OCI-LY3 (cell line): ENCODE data around the gene C10orf95.

Experiments
- H2AFZ ChIP-seq: fragments of 200-600, 300-600 bp; shearing (Covaris generic); 2 replicates; pipeline ENCODE4 v1.6.0; 2014; ENCODE audit warnings: antibody characterized with exemption, low read depth, low read length
- H3K27ac ChIP-seq: fragments of 200-600, 300-600 bp; sonication (generic); 2 replicates; pipeline ENCODE4 v1.5.1; 2014; ENCODE audit warnings: mild to moderate bottlenecking, low read length, moderate library complexity, mixed read lengths
- H3K27me3 ChIP-seq: fragments of 200-600, 300-600 bp; sonication (generic); 2 replicates; pipeline ENCODE4 v1.6.1; 2014; ENCODE audit warnings: low read depth, low read length, mixed read lengths
- H3K36me3 ChIP-seq: fragments of 200-600, 300-600 bp; sonication (generic); replicated peaks from 2 replicates; pipeline ENCODE3; 2014; ENCODE audit warnings: low read depth, low read length, mixed read lengths
- H3K4me1 ChIP-seq: fragments of 300-600, 200-600 bp; sonication (generic); 2 replicates; pipeline ENCODE4 v1.6.1; 2014; ENCODE audit warnings: low read length, mixed read lengths
- H3K4me2 ChIP-seq: fragments of 200-600, 300-600 bp; sonication (generic); 2 replicates; pipeline ENCODE4 v1.6.1; 2014; ENCODE audit warnings: low read length, mixed read lengths
- H3K4me3 ChIP-seq: fragments of 300-600, 200-600 bp; sonication (generic); 2 replicates; pipeline ENCODE4 v1.5.1; 2014; ENCODE audit warnings: antibody characterized with exemption, mild to moderate bottlenecking, low read length, moderate library complexity
- H3K79me2 ChIP-seq: fragments of 300-600, 200-600 bp; shearing (Covaris generic); 2 replicates; pipeline ENCODE4 v1.6.1; 2014; ENCODE audit warnings: mild to moderate bottlenecking, low read length, mixed read lengths
- H3K9ac ChIP-seq: fragments of 300-600, 200-600 bp; shearing (Covaris generic); 2 replicates; pipeline ENCODE4 v1.6.0; 2014; ENCODE audit warnings: mild to moderate bottlenecking, low read length, moderate library complexity
- H3K9me3 ChIP-seq: fragments of 200-600, 300-600 bp; shearing (Covaris generic); 2 replicates; pipeline ENCODE4 v1.6.1; 2014; ENCODE audit warnings: low read length, mixed read lengths; ENCODE audit not compliant: insufficient read depth
- H4K20me1 ChIP-seq: fragments of 200-600, 300-600 bp; sonication (generic); 2 replicates; pipeline ENCODE4 v1.6.1; 2016; ENCODE audit warnings: low read length, mixed read lengths; ENCODE audit not compliant: insufficient read depth
- EZH2phosphoT487 ChIP-seq: fragments of 200-600 bp; shearing (Covaris generic); IDR thresholded peaks from 2 replicates; pipeline ENCODE4 v1.6.1; 2018; ENCODE audit warnings: antibody characterized with exemption, mixed run types, low read depth
- TF ChIP-seq, protein P1 (sequence below): fragments of 200-600, 300-600 bp; sonication (generic); IDR thresholded peaks from 2 replicates; pipeline ENCODE4 v1.5.1; 2014; ENCODE audit warnings: antibody characterized with exemption, low read length, low read depth

Gene C10orf95

GRCh38 chr10:102476466-102477141 lies 25.3 kb upstream of the C10orf95 start:
- no peak for TF ChIP-seq EZH2phosphoT487
- TF ChIP-seq, protein P1, sequence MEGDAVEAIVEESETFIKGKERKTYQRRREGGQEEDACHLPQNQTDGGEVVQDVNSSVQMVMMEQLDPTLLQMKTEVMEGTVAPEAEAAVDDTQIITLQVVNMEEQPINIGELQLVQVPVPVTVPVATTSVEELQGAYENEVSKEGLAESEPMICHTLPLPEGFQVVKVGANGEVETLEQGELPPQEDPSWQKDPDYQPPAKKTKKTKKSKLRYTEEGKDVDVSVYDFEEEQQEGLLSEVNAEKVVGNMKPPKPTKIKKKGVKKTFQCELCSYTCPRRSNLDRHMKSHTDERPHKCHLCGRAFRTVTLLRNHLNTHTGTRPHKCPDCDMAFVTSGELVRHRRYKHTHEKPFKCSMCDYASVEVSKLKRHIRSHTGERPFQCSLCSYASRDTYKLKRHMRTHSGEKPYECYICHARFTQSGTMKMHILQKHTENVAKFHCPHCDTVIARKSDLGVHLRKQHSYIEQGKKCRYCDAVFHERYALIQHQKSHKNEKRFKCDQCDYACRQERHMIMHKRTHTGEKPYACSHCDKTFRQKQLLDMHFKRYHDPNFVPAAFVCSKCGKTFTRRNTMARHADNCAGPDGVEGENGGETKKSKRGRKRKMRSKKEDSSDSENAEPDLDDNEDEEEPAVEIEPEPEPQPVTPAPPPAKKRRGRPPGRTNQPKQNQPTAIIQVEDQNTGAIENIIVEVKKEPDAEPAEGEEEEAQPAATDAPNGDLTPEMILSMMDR, result no peak
- no peak overlapping the region for H2AFZ ChIP-seq
- no peaks in the 10 kb centered on the region for H3K36me3 ChIP-seq
- H3K79me2 ChIP-seq, result no peaks in the 10 kb centered on the region
- H3K27me3 ChIP-seq, result no peaks in the 10 kb centered on the region
- H3K9ac ChIP-seq, result no peak overlapping the region
- no peak overlapping the region for H3K4me3 ChIP-seq
- H3K27ac ChIP-seq, result no peak overlapping the region
- no peak overlapping the region for H3K4me2 ChIP-seq
- no peaks in the 10 kb centered on the region for H3K4me1 ChIP-seq
- H4K20me1 ChIP-seq, result no peaks in the 10 kb centered on the region
- no peaks in the 10 kb centered on the region for H3K9me3 ChIP-seq

DNA sequence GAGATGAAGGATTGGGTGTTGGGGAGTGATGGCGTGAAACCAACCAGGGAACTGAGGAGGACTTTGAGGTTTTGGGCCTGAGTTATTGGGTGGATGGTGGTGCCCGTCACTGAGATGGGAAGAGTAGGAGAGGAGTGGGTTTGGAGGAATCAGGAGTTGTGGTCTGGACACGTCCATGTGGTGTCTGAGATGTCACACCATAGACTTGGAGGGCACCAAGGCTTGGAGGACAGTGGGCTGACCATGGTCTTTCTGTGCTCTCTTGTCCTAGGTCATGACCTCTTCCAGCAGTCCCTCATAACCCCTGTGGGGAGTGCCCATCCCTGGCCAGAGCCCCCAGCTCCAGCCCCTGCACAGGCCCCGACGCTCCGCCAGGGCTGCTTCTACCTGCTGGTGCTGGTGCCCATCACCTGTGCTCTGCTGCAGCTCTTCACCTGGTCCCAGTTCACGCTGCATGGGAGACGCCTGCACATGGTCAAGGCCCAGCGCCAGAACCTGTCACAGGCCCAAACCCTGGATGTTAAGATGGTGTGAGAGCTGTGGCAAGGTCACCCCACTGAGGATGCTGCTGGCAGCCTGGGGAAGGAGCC lies 24.2 kb upstream of the C10orf95 start:
- Histone ChIP-seq H3K27me3 (no peaks in the 10 kb centered on the region), H2AFZ (no peak overlapping the region), H3K27ac (no peak overlapping the region), H3K9ac (no peak overlapping the region), H4K20me1 (no peaks in the 10 kb centered on the region), H3K4me1 (no peaks in the 10 kb centered on the region), H3K4me2 (no peak overlapping the region), H3K36me3 (no peaks in the 10 kb centered on the region), H3K9me3 (no peaks in the 10 kb centered on the region), H3K79me2 (no peaks in the 10 kb centered on the region), H3K4me3 (no peak overlapping the region)
- TF ChIP-seq, protein P1, result no peak
- TF ChIP-seq EZH2phosphoT487, result no peak

GRCh38 chr10:102473445-102474331 lies 22.3 kb upstream of the C10orf95 start:
- H3K9ac ChIP-seq, result no peak overlapping the region
- H3K27me3 ChIP-seq, result no peaks in the 10 kb centered on the region
- H3K4me3 ChIP-seq, result no peak overlapping the region
- TF ChIP-seq, protein P1, result no peak
- no peak for TF ChIP-seq EZH2phosphoT487
- H2AFZ ChIP-seq, result no peak overlapping the region
- no peaks in the 10 kb centered on the region for H3K36me3 ChIP-seq
- no peak overlapping the region for H3K4me2 ChIP-seq
- H3K27ac ChIP-seq, result no peak overlapping the region
- no peaks in the 10 kb centered on the region for H4K20me1 ChIP-seq
- H3K4me1 ChIP-seq, result no peaks in the 10 kb centered on the region
- H3K9me3 ChIP-seq, result no peaks in the 10 kb centered on the region
- no peaks in the 10 kb centered on the region for H3K79me2 ChIP-seq
